Measurements from ENCODE around the gene FOXF1.

Gene FOXF1

DNA sequence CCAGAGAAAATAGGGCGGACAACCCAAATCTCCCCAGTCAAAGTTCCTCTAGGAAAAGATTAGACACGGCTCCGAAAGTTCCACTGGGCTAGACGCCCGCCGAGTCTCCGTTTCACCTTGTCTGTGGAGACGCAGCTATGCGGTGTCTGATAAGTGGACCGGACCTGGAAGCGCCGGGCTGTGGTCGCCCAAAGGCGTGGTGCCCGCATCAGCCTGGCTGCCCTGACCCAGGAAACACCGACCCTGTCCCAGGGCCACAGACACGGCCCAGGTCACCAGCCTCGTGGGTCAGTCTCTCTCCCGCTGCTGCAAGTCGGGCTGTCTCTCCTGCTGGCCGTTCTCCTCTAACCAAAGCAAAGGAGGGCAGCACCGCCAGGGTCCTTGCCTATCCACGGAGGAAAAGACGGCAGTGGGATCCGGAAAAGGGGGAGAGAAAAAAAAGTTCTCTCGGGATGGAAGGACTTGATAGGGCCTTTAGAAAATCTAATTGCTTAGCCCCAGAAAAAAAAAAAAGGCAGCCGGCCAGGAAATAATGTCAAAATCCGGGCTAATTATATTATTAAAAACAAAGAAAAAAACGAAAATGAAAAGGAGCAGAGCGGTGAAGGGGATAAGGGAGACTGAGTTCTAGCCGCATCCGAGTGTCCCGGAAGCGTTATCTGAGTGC, 13.9 kb upstream of the FOXF1 start:
- DNase-seq (ENCODE audit: low read depth): no peak
- TF ChIP-seq, protein P1, sequence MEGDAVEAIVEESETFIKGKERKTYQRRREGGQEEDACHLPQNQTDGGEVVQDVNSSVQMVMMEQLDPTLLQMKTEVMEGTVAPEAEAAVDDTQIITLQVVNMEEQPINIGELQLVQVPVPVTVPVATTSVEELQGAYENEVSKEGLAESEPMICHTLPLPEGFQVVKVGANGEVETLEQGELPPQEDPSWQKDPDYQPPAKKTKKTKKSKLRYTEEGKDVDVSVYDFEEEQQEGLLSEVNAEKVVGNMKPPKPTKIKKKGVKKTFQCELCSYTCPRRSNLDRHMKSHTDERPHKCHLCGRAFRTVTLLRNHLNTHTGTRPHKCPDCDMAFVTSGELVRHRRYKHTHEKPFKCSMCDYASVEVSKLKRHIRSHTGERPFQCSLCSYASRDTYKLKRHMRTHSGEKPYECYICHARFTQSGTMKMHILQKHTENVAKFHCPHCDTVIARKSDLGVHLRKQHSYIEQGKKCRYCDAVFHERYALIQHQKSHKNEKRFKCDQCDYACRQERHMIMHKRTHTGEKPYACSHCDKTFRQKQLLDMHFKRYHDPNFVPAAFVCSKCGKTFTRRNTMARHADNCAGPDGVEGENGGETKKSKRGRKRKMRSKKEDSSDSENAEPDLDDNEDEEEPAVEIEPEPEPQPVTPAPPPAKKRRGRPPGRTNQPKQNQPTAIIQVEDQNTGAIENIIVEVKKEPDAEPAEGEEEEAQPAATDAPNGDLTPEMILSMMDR (IDR thresholded peaks at IDR 0.05; ENCODE audit: insufficient read depth, low read depth, low read length, missing control alignments): no peak
- no peak overlapping the region for H3K4me3 ChIP-seq (ENCODE audit: low read depth, low read length)

DNA sequence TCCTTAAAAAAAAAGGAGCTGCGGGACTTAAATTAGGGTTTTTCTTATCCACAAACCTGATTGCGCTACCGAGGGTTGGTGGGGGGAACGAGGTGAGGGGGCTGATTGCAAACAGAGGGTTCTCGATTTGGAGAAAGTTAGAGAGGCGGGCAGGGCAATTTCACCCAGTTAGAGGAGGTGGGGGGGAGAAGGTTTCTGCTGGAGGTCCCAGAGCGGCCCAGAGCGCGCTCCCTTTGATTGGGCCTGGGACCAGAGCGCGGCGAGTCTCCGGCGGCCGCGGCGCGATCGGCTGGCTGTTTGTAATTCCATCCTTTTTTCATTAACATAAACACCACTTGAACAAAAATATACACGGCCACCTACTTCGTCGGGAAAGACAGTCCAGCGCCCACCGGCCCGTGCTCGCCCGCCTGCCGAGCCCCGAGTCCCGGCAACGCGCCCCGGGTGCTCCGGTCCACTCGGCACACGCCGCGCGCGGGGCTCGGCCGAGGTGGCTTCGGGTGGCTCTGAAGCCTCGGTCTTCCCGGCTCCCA, 13.3 kb upstream of the FOXF1 start:
- no peak for DNase-seq (ENCODE audit: low read depth)
- TF ChIP-seq, protein P1 (IDR thresholded peaks at IDR 0.05; ENCODE audit: insufficient read depth, low read depth, low read length, missing control alignments): no peak
- H3K4me3 ChIP-seq (ENCODE audit: low read depth, low read length): no peak overlapping the region

DNA sequence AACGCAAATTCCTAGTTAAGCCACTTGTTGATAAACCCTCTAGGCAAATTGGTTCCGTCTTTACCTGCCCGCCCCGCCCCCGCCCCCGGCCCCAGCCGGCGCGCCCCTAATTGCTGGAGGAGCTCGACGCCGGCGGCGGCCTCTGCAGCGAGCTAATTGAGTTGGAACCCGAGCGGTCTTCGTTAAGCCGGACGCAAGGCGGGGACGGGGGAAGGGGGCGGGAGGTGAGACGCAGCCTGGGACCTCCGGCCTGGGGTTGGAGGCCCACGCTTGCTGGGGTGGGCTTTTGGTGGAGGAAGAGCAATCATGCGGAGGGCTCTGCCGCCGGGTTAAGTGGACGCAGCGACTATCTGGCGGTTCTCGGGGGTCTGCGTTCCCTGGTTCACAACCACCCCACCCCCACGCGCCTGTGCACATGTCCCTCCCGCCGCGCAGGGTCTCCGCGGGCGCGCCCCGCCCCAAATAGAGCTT, 12.7 kb upstream of the FOXF1 start:
- no peak overlapping the region for H3K4me3 ChIP-seq (ENCODE audit: low read depth, low read length)
- no peak for DNase-seq (ENCODE audit: low read depth)

DNA sequence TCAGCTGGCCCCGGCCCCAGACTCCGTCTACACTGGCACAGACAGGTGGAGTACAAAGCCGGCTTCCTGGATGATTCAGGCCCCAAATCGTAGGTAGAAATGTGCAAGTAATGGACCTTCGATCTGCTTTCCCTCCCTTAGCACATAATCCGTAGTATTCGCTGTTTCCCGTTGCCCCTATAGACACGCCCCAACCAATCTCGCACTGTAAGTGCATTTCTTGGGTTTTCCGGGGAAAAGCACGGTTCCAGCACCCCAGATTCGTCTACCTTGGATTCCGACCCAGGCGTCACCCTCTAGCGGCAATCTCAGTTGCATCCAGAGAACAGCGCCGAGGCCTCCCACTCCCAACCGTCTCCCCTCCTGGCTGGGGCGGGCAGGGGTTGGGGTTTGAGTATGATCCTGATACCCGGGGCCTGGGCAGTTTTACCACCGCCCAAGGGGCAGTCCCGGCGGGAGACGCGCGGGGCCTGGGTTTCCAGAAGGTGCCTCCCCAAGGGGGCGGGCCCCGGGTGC, 12.1 kb upstream of the FOXF1 start:
- no peak for DNase-seq (ENCODE audit: low read depth)
- TF ChIP-seq, protein P1 (IDR thresholded peaks at IDR 0.05; ENCODE audit: insufficient read depth, low read depth, low read length, missing control alignments): no peak

More for the DNA sequence above, 12.7 kb upstream of the FOXF1 start:
- TF ChIP-seq, protein P1 (IDR thresholded peaks at IDR 0.05; ENCODE audit: insufficient read depth, low read depth, low read length, missing control alignments): no peak

DNA sequence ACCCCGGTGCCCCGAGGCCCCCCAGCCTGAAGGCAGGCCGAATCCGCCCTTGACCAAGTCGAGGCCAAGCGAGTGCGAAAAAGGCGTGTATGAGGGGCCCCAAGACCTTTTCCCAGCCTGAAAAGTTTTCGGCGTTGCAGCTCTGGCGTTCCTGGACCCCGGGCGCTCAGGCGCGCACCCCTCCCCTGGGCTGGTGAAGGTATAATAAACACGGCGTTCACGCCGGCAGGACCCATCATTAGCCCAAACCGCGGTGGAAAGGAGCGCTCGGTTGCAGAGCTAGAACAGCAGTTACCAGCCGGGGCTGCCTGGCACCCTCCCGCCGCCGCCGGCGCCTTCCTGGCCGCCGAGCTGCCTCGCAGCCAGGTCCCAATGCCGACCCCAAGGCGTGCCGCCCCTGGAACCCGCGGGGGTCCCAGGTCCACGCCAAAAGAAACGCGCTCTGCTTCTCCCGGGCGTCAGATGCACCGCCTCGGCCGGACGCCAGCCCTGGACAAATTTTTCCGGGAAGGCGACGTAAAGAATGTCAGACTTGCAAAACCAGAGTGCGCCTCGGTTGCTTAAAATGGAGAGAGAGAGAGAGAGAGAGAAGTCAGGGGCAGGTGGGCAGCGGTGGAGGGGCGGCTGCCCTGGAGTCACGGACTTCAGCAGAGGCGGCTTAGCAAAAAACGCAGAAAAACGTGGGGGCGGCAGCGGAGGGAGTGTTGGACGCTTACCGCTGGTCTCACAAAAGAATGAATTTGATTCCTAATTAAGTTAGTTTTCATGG, 11.5 kb upstream of the FOXF1 start:
- no peak overlapping the region for H3K4me3 ChIP-seq (ENCODE audit: low read depth, low read length)
- TF ChIP-seq, protein P1 (IDR thresholded peaks at IDR 0.05; ENCODE audit: insufficient read depth, low read depth, low read length, missing control alignments): no peak
- DNase-seq (ENCODE audit: low read depth): no peak

More for the DNA sequence above, 12.1 kb upstream of the FOXF1 start:
- no peak overlapping the region for H3K4me3 ChIP-seq (ENCODE audit: low read depth, low read length)

DNA sequence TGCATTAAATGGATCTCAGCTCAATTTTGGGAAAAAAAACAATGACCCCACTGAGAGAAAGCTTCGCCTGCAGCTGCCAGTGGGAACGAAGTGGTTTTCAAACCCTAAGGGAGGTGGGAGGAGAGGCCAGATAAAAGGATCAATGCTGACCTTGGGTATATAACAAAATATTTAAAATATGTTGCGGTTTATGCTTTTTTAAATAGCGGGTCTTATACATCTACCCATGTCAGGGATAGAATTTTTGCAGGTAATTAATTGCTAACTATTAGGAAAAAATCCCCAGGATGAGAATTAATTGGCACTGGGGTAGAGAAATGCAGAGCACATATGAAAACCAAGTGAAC, 10.9 kb upstream of the FOXF1 start:
- DNase-seq (ENCODE audit: low read depth): no peak
- TF ChIP-seq, protein P1 (IDR thresholded peaks at IDR 0.05; ENCODE audit: insufficient read depth, low read depth, low read length, missing control alignments): no peak
- H3K4me3 ChIP-seq (ENCODE audit: low read depth, low read length): no peak overlapping the region
